DOHH2 (cell line): ENCODE measurements around the gene MCCC1.

Experiments used
- H3F3A ChIP-seq: fragments of 200-600 bp; sonication (generic), shearing (Covaris generic); 2 replicates; pipeline ENCODE4 v1.6.0; 2016; ENCODE audit warnings: antibody characterized with exemption, mild to moderate bottlenecking; ENCODE audit not compliant: control insufficient read depth, insufficient read depth
- H3K27ac ChIP-seq: fragments of 200-600 bp; sonication (generic); 2 replicates; pipeline ENCODE4 v1.5.1; 2014; ENCODE audit warnings: low read depth, mild to moderate bottlenecking, low read length, moderate library complexity
- H3K27me3 ChIP-seq: fragments of 200-600 bp; sonication (generic); 2 replicates; pipeline ENCODE4 v1.6.1; 2014; ENCODE audit warnings: mild to moderate bottlenecking, low read length, mixed read lengths; ENCODE audit not compliant: control insufficient read depth
- H3K36me3 ChIP-seq: fragments of 200-600 bp; sonication (generic); 2 replicates; pipeline ENCODE4 v1.6.1; 2014; ENCODE audit warnings: mild to moderate bottlenecking, low read length, moderate library complexity, mixed read lengths; ENCODE audit not compliant: control insufficient read depth
- H3K4me1 ChIP-seq: fragments of 200-600 bp; sonication (generic); 2 replicates; pipeline ENCODE4 v1.6.1; 2014; ENCODE audit warnings: mild to moderate bottlenecking, low read length, mixed read lengths; ENCODE audit not compliant: control insufficient read depth
- H3K4me2 ChIP-seq: fragments of 200-600 bp; sonication (generic); 2 replicates; pipeline ENCODE4 v1.6.0; 2014; ENCODE audit warnings: mild to moderate bottlenecking, low read length, moderate library complexity
- H3K4me3 ChIP-seq: fragments of 200-600 bp; sonication (generic); 2 replicates; pipeline ENCODE4 v1.5.1; 2014; ENCODE audit warnings: mild to moderate bottlenecking, low read length, mixed read lengths
- H3K79me2 ChIP-seq: fragments of 200-600 bp; sonication (generic); 2 replicates; pipeline ENCODE4 v1.6.1; 2014; ENCODE audit warnings: mild to moderate bottlenecking, low read length, mixed read lengths; ENCODE audit not compliant: control insufficient read depth
- H3K9me2 ChIP-seq: fragments of 200-600 bp; sonication (generic); replicated peaks from 2 replicates; pipeline ENCODE4 v1.6.1; 2014; ENCODE audit warnings: mild to moderate bottlenecking, low read length, mixed read lengths; ENCODE audit not compliant: control insufficient read depth
- H3K9me3 ChIP-seq: fragments of 200-600 bp; sonication (generic); 2 replicates; pipeline ENCODE4 v1.6.1; 2014; ENCODE audit warnings: antibody characterized with exemption, low read length, mixed read lengths; ENCODE audit not compliant: control insufficient read depth, insufficient read depth
- H4K20me1 ChIP-seq: fragments of 200-600 bp; sonication (generic); 2 replicates; pipeline ENCODE4 v1.6.0; 2014; ENCODE audit warnings: low read depth, mild to moderate bottlenecking, antibody characterized with exemption, low read length, moderate library complexity; ENCODE audit not compliant: control insufficient read depth, insufficient read depth
- CTCF ChIP-seq: fragments of 200-600 bp; sonication (generic); IDR thresholded peaks from one replicate; pipeline ENCODE4 v1.5.1; 2014; ENCODE audit warnings: antibody characterized with exemption, mild to moderate bottlenecking, low read depth, low read length; ENCODE audit not compliant: poor library complexity, severe bottlenecking
- EZH2phosphoT487 ChIP-seq: fragments of 200-600 bp; sonication (generic); IDR thresholded peaks from 2 replicates; pipeline ENCODE4 v1.6.1; 2017; ENCODE audit warnings: borderline replicate concordance, mild to moderate bottlenecking, antibody characterized with exemption, low read length, moderate library complexity, mixed read lengths

The MCCC1 gene

GRCh38 chr3:183046883-183047282 lies 52.4 kb downstream of the MCCC1 start:
- Histone ChIP-seq H3K79me2 (no peaks in the 10 kb centered on the region), H3K9me2 (no peaks in the 10 kb centered on the region), H3K36me3 (peaks cover 66% of the 10 kb centered on the region), H3F3A (peaks cover 28% of the 10 kb centered on the region), H3K4me3 (peak overlapping the region; percentile 23), H3K9me3 (no peaks in the 10 kb centered on the region), H3K4me2 (peak overlapping the region; percentile 96), H3K27me3 (no peaks in the 10 kb centered on the region), H3K4me1 (peaks cover 54% of the 10 kb centered on the region), H4K20me1 (no peaks in the 10 kb centered on the region), H3K27ac (peak overlapping the region; percentile 94)
- TF ChIP-seq EZH2phosphoT487 (no peak), CTCF (no peak)

- Histone ChIP-seq H3K9me3 (no peaks in the 10 kb centered on the region), H3K4me2 (peak overlapping the region; percentile 96), H3K27me3 (no peaks in the 10 kb centered on the region), H3F3A (peaks cover 29% of the 10 kb centered on the region), H4K20me1 (no peaks in the 10 kb centered on the region), H3K27ac (peak overlapping the region; percentile 94), H3K36me3 (peaks cover 67% of the 10 kb centered on the region), H3K4me1 (peaks cover 57% of the 10 kb centered on the region), H3K4me3 (peak overlapping the region; percentile 70), H3K79me2 (no peaks in the 10 kb centered on the region), H3K9me2 (no peaks in the 10 kb centered on the region)
- TF ChIP-seq CTCF: no peak
- TF ChIP-seq EZH2phosphoT487: no peak
Observed at GRCh38 chr3:183044547-183045229, 54.6 kb downstream of the MCCC1 start.

GRCh38 chr3:183038757-183039156 lies 60.5 kb downstream of the MCCC1 start:
- Histone ChIP-seq H3K9me2 (no peaks in the 10 kb centered on the region), H3K4me1 (peaks cover 15% of the 10 kb centered on the region)
- TF ChIP-seq CTCF: no peak
- TF ChIP-seq EZH2phosphoT487: no peak

More at GRCh38 chr3:183038757-183039156, 60.5 kb downstream of the MCCC1 start:
- Histone ChIP-seq H3K27me3 (no peaks in the 10 kb centered on the region), H3K36me3 (peaks cover 61% of the 10 kb centered on the region), H4K20me1 (no peaks in the 10 kb centered on the region), H3K4me3 (no peak overlapping the region), H3K9me3 (no peaks in the 10 kb centered on the region), H3F3A (peaks cover 7% of the 10 kb centered on the region; the same call in 1 of the 2 replicates), H3K4me2 (no peak overlapping the region), H3K79me2 (no peaks in the 10 kb centered on the region), H3K27ac (no peak overlapping the region)
